ENCODE measurements around the gene AGBL3.
"Not testable (repeated sequence)": the region's sequence is repeated elsewhere in the genome, so short reads cannot be mapped to it uniquely, and the experiment has no call there.

The AGBL3 gene

GRCh38 chr7:135076882-135077281 is 90.6 kb downstream of the AGBL3 start:
- DNase-seq (ENCODE audit: low read depth in 2 of 2) = no peak

- DNase-seq (ENCODE audit: low read depth in 2 of 2) = no peak
Measured at GRCh38 chr7:135077642-135078041, 91.3 kb downstream of the AGBL3 start.

GRCh38 chr7:135078051-135078450 is 91.7 kb downstream of the AGBL3 start:
- DNase-seq (ENCODE audit: low read depth in 2 of 2) = no peak

- no peak for DNase-seq (ENCODE audit: low read depth in 2 of 2)
Measured at GRCh38 chr7:135079068-135079467, 92.8 kb downstream of the AGBL3 start.

GRCh38 chr7:135083005-135083404 is 96.7 kb downstream of the AGBL3 start:
- DNase-seq (ENCODE audit: low read depth in 2 of 2) = no peak

GRCh38 chr7:135088566-135088965 is 102.3 kb downstream of the AGBL3 start:
- no peak for DNase-seq (ENCODE audit: low read depth in 2 of 2)

- no peak for DNase-seq (ENCODE audit: low read depth in 2 of 2)
Measured at GRCh38 chr7:135091717-135092116, 105.4 kb downstream of the AGBL3 start.

GRCh38 chr7:135094472-135095237 is 108.3 kb downstream of the AGBL3 start:
- no peak for DNase-seq (ENCODE audit: low read depth in 2 of 2)

GRCh38 chr7:135095450-135095849 is 109.1 kb downstream of the AGBL3 start:
- no peak for DNase-seq (ENCODE audit: low read depth in 2 of 2)

- DNase-seq (ENCODE audit: low read depth in 2 of 2) = no peak
Measured at GRCh38 chr7:135098391-135098790, 112.1 kb downstream of the AGBL3 start.

GRCh38 chr7:135100856-135101255 is 114.5 kb downstream of the AGBL3 start:
- DNase-seq (ENCODE audit: low read depth in 2 of 2) = no peak

GRCh38 chr7:135102372-135102771 is 116.1 kb downstream of the AGBL3 start:
- DNase-seq (ENCODE audit: low read depth in 2 of 2) = no peak

GRCh38 chr7:135109562-135109961 is 123.3 kb downstream of the AGBL3 start:
- no peak for DNase-seq (ENCODE audit: low read depth in 2 of 2)

GRCh38 chr7:135109976-135110375 is 123.7 kb downstream of the AGBL3 start:
- no peak for DNase-seq (ENCODE audit: low read depth in 2 of 2)

GRCh38 chr7:135111379-135111778 is 125.1 kb downstream of the AGBL3 start:
- DNase-seq (ENCODE audit: low read depth in 2 of 2) = no peak

- DNase-seq (ENCODE audit: low read depth in 2 of 2) = no peak
Measured at GRCh38 chr7:135114622-135115021, 128.3 kb downstream of the AGBL3 start.

GRCh38 chr7:135117096-135117495 is 130.8 kb downstream of the AGBL3 start:
- DNase-seq (ENCODE audit: low read depth in 2 of 2) = no peak

- no peak for DNase-seq (ENCODE audit: low read depth in 2 of 2)
Measured at GRCh38 chr7:135121868-135122267, 135.6 kb downstream of the AGBL3 start.

GRCh38 chr7:135124631-135125030 is 138.3 kb downstream of the AGBL3 start:
- DNase-seq (ENCODE audit: low read depth in 2 of 2) = not testable (repeated sequence)

GRCh38 chr7:135128931-135129330 is 142.6 kb downstream of the AGBL3 start:
- no peak for DNase-seq (ENCODE audit: low read depth in 2 of 2)

- no peak for DNase-seq (ENCODE audit: low read depth in 2 of 2)
Measured at GRCh38 chr7:135129579-135129978, 143.3 kb downstream of the AGBL3 start.

- no peak for DNase-seq (ENCODE audit: low read depth in 2 of 2)
Measured at GRCh38 chr7:135143885-135144668, 157.8 kb downstream of the AGBL3 start.

- DNase-seq (ENCODE audit: low read depth in 2 of 2) = no peak
Measured at GRCh38 chr7:135147341-135147898, 161.1 kb downstream of the AGBL3 start.
